Muscle of back (tissue), 10 donors: ENCODE measurements around the gene KIF19. TPM values are rescaled to one million over a fixed set of nuclear protein-coding genes. Genes with fewer than 3 reads are reported as not detected.

Experiments used
- polyA plus RNA-seq, 10 donors: library from polyadenylated mRNA; unstranded; fragments of 120-200 nt; gene quantifications; one replicate each; pipeline ENCODE4 v1.2.1, GENCODE V29; 2013; ENCODE audit not compliant: insufficient read length in 10 of 10

Gene KIF19
- polyA plus RNA-seq, 10 donors: 1.0 to 2.3 (median 1.7) TPM

Other genes starting within 250 kb of the KIF19 start
- 1,000 to 10,000 TPM; 1,488 to 1,957 (median 1,685) TPM for gene RPL38, start 122.5 kb upstream of the KIF19 start, polyA plus RNA-seq
- 10 to 100 TPM; 48.7 to 98.6 (median 61.7) TPM for gene TTYH2, start 112.7 kb upstream of the KIF19 start, polyA plus RNA-seq
- gene DNAI2, start 52.0 kb upstream of the KIF19 start, polyA plus RNA-seq: under 1 TPM in 5 of 10 donors, not detected in 5; 0.13 to 0.42 (median 0.35) TPM
- gene BTBD17, start 35.6 kb downstream of the KIF19 start, polyA plus RNA-seq: under 1 TPM in 8 of 10 donors, not detected in 2; 0.09 to 0.24 (median 0.15) TPM
- gene GPR142, start 41.3 kb downstream of the KIF19 start, polyA plus RNA-seq: under 1 TPM in 6 of 10 donors, not detected in 4; 0.17 to 0.53 (median 0.41) TPM
- 10 to 100 TPM; 19.5 to 33.8 (median 27.4) TPM for gene GPRC5C, start 105.9 kb downstream of the KIF19 start, polyA plus RNA-seq
- 1 to 10 TPM; 1.8 to 3.5 (median 2.2) TPM for gene CD300A, start 140.4 kb downstream of the KIF19 start, polyA plus RNA-seq
- gene CD300LB, start 205.2 kb downstream of the KIF19 start, polyA plus RNA-seq: under 1 TPM in 7 of 10 donors, not detected in 3; 0.09 to 0.32 (median 0.20) TPM
- gene CD300C, start 219.9 kb downstream of the KIF19 start, polyA plus RNA-seq: 1 to 10 TPM in 1 of 10 donors, under 1 TPM in 8, not detected in 1; 0.34 to 1.1 (median 0.48) TPM
- gene CD300H, start 241.3 kb downstream of the KIF19 start, polyA plus RNA-seq: under 1 TPM in 1 of 10 donors, not detected in 9; 0.35 TPM